Measurements from ENCODE around the gene TLL1.

Gene TLL1

DNA sequence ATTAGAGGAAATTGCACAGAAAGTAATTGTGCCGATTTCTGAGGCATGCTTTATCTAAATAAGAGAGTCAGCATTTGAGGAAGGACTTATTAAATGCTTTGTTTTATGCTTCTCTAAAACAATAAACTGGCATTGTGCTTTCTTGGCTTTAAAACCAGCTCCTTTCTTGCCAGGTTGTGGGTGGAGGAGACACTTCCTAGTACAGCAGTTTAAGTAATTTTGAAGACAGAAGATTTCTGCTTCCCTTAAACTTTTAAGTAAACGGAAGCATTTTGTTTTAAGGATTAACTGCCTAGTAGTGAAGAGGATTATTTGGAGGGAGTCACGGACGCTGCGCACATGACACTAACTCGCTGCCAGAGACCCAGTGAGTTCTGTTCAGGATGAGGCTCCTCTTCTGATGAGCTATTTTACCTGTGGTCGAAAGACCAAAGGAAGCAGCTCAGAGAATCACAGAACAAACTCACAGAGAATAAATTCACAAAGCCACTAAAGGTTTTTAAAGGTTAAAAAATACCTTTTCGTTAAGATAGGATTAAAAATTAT, 169.5 kb downstream of the TLL1 start:
- in situ Hi-C loops (cut with MboI; ENCODE audit: low sequenced_read_pairs, unreplicated experiment), result no loop called here
- DNase-seq (ENCODE audit: low spot score), result no peak
- TF ChIP-seq, protein P1, sequence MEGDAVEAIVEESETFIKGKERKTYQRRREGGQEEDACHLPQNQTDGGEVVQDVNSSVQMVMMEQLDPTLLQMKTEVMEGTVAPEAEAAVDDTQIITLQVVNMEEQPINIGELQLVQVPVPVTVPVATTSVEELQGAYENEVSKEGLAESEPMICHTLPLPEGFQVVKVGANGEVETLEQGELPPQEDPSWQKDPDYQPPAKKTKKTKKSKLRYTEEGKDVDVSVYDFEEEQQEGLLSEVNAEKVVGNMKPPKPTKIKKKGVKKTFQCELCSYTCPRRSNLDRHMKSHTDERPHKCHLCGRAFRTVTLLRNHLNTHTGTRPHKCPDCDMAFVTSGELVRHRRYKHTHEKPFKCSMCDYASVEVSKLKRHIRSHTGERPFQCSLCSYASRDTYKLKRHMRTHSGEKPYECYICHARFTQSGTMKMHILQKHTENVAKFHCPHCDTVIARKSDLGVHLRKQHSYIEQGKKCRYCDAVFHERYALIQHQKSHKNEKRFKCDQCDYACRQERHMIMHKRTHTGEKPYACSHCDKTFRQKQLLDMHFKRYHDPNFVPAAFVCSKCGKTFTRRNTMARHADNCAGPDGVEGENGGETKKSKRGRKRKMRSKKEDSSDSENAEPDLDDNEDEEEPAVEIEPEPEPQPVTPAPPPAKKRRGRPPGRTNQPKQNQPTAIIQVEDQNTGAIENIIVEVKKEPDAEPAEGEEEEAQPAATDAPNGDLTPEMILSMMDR (IDR thresholded peaks at IDR 0.05; ENCODE audit: borderline replicate concordance, control extremely low read depth, extremely low read depth, insufficient read depth, missing control alignments), result no peak

DNA sequence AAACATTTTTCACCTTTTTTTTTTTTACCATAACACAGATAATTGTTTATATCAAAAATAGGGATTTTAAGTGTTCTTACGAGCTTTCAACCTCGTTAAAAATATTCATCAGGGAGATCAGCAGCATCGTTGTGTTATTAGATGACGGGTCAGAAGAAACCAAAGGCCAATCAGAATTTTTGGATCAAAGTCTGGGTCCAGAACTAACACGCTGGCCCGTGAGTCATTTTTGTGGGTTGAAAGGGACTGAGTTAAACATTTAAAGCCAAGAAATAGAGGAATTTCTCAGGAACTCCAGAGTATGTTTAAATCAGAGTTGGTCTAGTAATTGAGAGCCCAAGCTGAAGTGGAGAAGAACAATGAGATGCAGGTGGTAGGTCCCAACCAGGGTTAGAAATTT, 170.8 kb downstream of the TLL1 start:
- TF ChIP-seq, protein P1 (IDR thresholded peaks at IDR 0.05; ENCODE audit: borderline replicate concordance, control extremely low read depth, extremely low read depth, insufficient read depth, missing control alignments), result no peak
- DNase-seq (ENCODE audit: low spot score), result no peak
- in situ Hi-C loops (cut with MboI; ENCODE audit: low sequenced_read_pairs, unreplicated experiment), result no loop called here

DNA sequence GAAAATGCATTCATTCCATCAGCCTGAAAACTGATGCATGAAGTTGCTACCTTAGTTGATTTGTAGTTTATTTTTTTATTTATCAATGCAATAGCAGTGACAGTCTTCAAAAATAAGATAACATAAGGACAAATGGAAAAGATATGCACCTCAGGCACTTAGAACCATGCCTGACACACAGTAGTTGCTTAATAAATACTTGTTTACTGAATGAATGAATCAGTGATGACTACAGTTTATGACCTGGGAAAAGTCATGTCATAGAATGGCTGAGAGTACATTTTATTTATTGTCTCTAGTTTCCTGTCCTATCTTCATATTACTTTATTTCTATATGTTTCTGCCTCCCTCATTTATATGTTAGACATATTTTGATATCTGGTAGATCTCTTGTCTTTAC, 171.8 kb downstream of the TLL1 start:
- no peak for DNase-seq (ENCODE audit: low spot score)
- TF ChIP-seq, protein P1 (IDR thresholded peaks at IDR 0.05; ENCODE audit: borderline replicate concordance, control extremely low read depth, extremely low read depth, insufficient read depth, missing control alignments), result no peak
- in situ Hi-C loops (cut with MboI; ENCODE audit: low sequenced_read_pairs, unreplicated experiment), result no loop called here

DNA sequence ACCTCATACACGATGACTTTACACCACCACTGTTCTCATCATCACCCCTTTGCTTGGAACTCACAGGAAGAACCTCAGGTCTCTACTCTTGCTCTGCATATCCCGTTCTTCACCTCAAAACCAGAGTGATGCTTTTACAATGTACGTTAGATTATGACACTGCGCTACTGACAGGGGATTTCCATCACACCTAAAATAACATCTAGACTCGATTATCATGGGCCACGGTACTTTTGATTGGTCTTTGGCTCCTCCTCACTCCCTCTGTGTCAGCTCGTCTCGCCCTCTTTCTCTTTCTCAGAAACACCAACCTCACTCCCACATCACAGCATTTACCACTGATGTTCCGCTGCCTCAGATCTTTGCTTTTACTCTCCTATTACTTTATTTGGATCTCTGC, 172.4 kb downstream of the TLL1 start:
- TF ChIP-seq, protein P1 (IDR thresholded peaks at IDR 0.05; ENCODE audit: borderline replicate concordance, control extremely low read depth, extremely low read depth, insufficient read depth, missing control alignments), result no peak
- DNase-seq (ENCODE audit: low spot score), result peak; percentile 11
- in situ Hi-C loops (cut with MboI; ENCODE audit: low sequenced_read_pairs, unreplicated experiment), result no loop called here

DNA sequence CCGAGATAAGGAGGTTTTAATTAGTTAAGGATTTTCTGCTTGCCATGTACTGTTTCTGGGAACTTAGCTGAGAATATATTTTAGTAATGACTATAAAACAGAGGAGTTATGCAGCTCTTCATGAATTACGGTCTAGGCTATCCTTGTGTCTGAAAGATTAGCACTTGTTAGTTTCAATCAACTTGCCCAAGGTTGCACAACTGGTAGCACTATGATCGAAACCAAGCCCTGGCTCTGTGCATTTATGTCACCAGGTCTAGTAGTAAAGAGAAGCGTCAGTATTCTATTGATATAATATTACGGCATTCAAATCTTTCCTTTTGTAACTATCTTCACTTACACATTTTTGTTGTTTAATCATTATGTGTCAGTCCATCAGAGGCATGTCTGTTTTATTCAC, 176.0 kb downstream of the TLL1 start:
- no peak for DNase-seq (ENCODE audit: low spot score)
- in situ Hi-C loops (cut with MboI; ENCODE audit: low sequenced_read_pairs, unreplicated experiment), result no loop called here
- TF ChIP-seq, protein P1 (IDR thresholded peaks at IDR 0.05; ENCODE audit: borderline replicate concordance, control extremely low read depth, extremely low read depth, insufficient read depth, missing control alignments), result no peak

DNA sequence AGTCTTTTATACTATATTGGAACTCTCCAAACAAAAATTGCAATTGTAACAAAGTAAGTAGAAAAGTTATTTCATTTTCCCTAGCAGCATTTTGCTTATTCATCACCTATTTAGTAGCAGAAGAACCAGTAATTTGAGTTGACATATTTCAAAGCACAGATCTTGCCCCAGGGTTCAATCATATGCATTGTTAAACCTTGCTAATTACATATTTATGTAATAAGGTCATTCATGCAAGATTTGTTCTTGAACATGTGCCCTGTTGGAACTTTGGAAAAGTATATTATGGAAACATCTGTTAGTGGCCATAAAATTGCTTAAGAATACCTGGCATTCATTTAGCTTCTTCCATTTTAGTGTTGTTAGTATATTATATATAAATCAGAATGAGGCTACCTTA, 191.7 kb downstream of the TLL1 start:
- TF ChIP-seq, protein P1 (IDR thresholded peaks at IDR 0.05; ENCODE audit: borderline replicate concordance, control extremely low read depth, extremely low read depth, insufficient read depth, missing control alignments), result no peak
- DNase-seq (ENCODE audit: low spot score), result no peak
- in situ Hi-C loops (cut with MboI; ENCODE audit: low sequenced_read_pairs, unreplicated experiment), result no loop called here

DNA sequence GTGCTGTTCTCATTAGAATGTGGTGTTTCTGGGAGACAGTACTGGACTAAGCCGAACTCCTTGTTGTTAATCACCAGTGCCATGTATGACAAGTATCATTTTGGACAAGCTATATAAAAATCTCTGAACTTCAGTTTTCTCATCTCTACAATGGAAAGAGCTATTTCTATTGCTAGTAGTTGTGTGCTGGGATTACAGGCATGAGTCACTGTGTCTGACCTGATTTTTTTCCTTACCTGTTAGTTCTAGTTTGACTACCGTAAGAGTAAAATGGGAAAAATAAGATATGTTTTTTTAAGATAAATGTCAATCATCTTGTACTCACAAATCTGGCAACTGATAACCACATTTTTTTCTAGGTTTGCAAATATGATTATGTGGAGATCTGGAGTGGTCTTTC, 192.3 kb downstream of the TLL1 start:
- no peak for DNase-seq (ENCODE audit: low spot score)
- in situ Hi-C loops (cut with MboI; ENCODE audit: low sequenced_read_pairs, unreplicated experiment), result no loop called here
- TF ChIP-seq, protein P1 (IDR thresholded peaks at IDR 0.05; ENCODE audit: borderline replicate concordance, control extremely low read depth, extremely low read depth, insufficient read depth, missing control alignments), result no peak
